Activated CD8-positive, alpha-beta memory T cell treated with anti-CD3 and anti-CD28 coated beads for 24 hours (primary cell): Measurements from ENCODE around the gene DGCR2.

Experiments used
- DNase-seq: peaks from one replicate; pipeline ENCODE4 v3.0.0-alpha.2; 2020

Gene DGCR2

DNA sequence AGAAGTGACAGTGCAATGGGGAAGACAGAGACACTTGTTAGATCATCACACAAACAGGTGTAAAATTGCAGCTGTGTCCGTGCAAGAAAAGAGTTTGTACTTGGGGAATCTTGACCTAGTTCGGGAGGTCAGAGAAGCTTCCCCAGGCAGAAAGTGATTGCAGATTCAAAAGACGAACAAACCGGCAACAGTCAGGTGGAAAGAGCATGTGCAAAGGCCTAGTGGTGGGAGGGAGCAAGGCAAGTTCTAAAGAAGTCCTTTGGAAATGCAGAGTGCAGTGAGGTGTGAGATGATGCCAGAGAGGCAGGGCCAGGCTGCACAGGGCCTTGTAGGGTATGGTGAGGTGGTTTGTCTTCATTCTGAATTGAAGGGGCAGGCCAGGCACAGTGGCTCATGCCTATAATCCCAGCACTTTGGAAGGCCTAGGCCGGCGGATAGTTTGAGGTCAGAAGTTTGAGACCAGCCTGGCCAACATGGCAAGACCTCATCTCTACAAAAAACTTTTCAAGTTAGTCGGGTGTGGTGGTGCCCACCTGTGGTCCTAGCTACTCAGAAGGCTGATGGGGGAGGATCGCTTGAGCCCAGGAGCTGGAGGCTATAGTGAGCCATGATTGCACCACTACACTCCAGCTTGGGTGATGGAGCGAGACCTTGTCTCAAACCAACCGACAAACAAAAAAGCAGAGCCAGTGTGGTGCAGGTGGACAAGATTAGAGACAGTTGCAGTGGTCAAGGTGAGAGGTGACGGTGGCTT lies 24.2 kb upstream of the DGCR2 start:
- DNase-seq = no peak

DNA sequence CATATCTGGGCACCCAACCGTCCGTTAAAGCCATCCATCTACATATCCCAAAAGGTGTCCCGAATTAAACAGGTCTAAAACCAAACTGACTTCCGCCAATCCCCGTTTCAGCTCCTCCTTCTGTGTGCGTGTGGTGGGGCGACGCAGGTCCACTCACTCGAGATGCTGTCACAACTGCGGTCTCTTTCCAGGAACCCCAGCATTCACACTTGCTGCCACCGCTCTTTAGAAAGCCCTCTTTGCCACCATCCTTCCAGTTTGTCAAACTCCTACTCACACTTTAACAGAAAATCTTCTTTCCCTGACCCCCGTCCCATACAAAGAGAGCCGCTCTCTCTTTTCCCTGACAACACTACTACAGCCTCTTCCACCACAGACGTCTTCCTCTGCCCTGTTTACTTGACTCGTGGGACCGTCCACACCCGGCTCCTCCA lies 21.8 kb upstream of the DGCR2 start:
- no peak for DNase-seq

DNA sequence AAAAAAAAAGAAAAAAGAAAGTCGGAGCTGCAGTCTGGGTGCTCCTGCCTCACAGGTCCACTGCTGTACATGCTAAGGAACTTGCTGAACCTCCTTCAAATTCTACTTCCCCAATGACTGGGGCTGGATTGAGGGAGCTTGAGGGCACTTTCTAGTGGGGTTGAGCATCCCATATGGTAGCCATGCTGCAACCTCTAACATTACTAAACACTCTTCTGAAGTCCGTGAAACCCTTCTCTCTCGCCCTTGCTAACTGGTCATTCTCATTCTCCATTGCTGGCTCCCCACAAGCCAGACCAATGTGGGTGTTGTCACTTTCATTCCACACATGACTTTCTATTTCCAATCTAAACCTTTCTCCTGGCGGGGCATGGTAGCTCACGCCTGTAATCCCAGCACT lies 21.0 kb upstream of the DGCR2 start:
- DNase-seq = no peak

DNA sequence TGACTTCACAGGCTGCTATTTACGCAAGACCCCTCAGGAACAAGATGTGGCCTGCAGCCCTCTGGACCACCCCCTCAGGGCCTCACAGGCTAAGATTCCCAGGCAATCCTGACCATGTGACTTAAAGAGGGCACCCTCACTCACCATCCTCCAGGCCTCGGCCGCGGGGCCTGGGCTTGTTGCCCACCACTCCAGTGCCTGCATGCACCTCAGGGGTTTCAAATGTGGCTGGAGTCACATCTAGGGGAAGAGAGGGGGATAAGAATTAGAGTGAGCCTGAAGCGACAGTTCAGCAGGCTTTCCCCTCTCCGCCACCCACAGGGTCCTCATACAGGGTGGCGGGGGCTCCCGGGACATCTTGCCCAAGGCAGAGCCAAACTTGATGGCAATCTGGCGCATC lies 20.2 kb upstream of the DGCR2 start:
- no peak for DNase-seq

DNA sequence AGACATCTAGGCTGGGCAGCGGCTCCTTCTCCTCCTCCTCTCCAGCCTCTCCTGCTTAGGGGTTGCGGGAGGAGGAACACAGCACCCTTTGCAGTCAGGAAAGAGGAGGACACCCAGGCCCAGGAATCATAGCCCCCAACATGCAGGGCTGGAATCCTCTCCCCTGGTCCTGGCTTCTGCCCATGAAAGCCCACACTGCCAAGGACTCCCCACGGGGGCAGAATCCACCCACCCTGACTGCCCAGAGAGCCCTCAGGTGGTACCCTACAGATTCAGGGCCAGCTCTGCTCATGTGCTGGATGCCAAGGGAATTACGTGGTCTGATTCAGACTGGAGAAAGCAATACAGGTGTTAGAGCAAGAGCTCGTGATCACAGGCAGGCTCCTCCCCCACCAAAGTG lies 17.8 kb upstream of the DGCR2 start:
- DNase-seq = no peak

DNA sequence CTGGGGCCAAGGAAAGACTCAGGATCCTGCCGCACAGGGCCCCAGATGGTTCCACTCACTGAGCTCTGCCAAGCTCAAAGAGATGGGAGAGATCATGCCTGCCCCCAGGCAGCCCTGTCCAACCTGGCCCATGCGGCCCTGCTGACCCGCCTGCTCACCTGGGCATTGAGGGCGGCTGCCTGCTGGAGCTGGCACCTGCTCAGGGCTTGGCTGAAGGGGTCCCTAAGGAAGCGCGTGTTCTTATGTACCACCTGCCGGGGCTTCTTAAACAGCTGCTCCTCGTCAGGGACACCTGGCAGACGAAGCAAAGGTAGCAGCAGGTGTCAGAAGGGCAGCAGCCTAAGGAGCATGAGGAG lies 16.8 kb upstream of the DGCR2 start:
- DNase-seq = no peak

- no peak for DNase-seq
Observed at GRCh38 chr22:19138217-19139000, 16.2 kb upstream of the DGCR2 start.

DNA sequence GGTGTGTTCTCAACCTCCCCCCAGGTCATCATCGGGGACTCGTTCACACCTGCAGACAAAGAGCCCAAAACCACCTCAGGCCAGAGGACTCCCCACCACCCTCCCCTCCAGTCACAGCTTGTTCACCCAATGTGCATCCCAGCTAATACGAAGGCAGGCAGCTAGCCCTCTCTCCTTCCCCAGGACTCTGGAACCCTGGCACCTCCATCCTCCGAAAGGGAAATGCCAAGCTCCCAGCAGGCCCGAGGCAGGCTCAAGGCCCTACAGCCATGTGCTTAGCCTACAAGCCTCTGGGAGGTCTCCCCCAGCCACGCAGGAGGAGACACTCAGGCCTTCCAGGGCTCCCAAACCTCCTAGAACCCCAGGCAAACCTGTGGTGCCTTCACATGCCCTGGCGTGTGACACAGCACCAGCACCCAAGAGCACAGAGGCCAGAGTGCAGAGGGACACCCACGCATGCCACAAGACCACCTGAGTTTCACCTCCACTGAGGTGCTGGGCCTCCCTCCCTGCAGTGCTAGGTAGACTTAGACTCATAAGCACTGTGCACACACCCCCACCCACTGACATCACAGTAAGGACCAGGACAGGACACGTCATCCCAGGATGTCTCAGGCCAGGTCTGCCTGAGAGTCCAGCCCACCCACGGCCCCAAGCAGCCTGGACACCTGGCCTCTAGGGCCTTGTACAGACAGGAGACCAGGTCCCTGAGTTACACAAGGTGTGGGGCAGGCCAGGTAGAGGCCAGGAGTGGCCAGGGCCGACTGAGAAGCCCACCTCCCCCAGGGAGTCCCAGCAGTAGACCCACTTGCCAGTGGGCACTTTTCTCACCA lies 15.4 kb upstream of the DGCR2 start:
- DNase-seq = no peak

DNA sequence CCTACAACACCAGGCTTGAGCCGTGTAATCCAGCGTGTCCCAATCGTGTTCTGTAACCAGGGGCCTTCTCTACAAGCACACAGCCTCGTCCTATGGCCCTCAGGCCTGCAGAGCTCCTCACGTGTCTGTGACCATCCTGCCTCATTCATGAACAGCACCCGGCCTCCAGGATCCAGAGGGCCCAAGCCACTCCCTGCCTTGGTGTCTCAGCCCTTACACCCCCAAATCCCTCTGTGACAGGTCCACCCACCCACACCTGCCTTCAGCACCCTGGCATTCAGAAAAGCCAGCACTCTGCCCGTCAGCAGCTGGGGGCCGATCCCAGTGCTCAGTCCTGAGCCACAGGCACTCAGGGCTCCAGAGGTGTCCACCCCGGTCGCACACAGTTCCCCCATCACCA lies 14.7 kb upstream of the DGCR2 start:
- DNase-seq = no peak

- no peak for DNase-seq
Observed at GRCh38 chr22:19134874-19135273, 12.7 kb upstream of the DGCR2 start.

DNA sequence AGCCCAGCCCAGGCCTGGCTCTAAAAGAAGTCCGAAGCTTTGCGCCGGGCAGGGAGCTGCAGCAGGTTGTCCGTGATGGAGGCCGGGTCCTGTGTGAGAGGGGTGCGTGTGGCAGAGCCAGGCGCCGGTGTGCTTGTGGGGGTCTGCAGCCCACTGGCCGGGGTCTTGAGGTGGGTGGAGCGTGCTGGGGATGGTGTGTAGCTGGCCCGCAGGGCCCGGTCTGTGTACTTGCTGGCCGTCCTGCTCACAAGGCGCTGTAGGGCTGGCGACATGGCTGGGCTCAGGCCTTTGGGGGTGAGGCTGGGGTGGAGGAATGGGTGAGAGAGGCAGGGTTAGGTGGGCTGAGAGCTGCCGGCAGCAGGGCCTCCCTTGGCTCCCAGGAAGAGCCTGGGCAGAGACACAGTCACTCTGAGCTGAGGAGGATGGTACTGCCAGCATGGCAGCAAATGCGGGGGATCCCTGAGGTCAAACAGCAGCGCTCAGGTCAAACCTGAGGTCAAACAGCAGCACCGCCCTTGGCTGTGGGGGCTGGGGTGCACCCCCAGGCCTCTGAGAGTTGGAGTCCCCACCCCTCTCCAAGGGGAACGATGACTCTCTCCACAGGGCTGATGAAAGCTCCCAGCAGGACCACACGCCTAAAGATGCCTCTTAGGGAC lies 12.1 kb upstream of the DGCR2 start:
- no peak for DNase-seq

GRCh38 chr22:19133561-19133960 lies 11.3 kb upstream of the DGCR2 start:
- DNase-seq = no peak

DNA sequence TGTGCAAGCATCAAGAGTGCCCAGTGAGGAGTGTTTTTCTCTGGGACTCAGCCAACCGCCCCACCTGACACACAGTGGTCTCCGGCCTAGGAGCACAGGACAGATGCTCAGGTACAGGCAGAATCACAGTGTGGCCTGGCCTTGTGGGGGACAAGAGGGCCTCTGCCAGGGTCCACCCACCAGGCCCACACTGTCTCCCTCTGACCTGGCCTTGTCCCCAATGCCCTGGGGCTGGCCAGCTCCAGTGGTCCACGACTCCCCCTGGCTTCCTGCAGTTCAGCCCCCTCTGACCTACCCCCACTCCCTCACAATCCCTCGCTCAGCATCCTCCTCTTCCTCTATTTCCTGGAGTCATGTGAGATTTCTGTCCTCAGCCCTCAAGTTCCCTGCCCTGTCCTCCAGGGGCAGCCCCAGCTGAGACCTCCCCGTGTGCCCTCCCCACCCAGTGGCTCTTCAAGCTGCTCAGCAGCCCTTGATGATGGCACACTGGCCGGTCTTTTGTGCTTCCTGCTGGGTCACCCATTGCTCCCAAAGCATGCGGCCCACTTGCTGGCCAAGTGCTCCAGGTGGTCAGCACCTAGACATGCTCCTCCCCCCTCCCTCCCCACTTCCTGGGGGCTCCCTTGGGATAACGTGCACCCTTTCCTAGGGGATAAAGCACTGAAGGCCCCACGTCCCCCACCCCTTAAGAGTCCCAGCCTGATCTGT lies 10.6 kb upstream of the DGCR2 start:
- no peak for DNase-seq

- no peak for DNase-seq
Observed at GRCh38 chr22:19132153-19132552, 9.9 kb upstream of the DGCR2 start.

DNA sequence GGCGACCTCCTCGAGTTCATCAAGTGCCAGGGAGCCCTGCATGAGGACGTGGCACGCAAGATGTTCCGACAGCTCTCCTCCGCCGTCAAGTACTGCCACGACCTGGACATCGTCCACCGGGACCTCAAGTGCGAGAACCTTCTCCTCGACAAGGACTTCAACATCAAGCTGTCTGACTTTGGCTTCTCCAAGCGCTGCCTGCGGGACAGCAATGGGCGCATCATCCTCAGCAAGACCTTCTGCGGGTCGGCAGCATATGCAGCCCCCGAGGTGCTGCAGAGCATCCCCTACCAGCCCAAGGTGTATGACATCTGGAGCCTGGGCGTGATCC lies 9.4 kb upstream of the DGCR2 start:
- DNase-seq = no peak

DNA sequence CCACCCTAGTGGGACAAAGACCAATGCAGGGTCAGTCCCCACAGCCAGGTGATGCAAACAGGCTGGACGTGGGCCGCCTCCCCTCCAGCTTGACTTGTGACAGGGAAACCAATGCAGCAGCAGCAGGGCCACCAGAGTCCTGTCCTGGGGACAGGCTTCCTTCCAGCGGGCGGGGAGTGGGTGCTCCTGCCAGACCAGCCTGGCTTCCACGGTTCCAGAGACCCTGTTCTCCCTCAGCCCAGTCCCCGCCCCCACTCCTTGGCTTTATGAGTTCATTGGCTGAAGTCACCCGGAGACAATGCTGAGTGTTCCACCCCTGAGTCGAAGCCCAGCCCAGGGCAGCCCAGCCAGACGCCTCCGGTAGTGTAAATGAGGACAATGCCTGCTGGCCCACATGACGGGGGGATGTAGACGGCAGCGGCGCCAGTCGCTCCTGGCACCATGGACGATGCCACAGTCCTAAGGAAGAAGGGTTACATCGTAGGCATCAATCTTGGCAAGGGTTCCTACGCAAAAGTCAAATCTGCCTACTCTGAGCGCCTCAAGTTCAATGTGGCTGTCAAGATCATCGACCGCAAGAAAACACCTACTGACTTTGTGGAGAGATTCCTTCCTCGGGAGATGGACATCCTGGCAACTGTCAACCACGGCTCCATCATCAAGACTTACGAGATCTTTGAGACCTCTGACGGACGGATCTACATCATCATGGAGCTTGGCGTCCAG lies 8.9 kb upstream of the DGCR2 start, which contains the start of gene TSSK2:
TSS of gene TSSK2 (plus strand) at position 350 of the 726 bp plus-strand sequence. CDS start at position 442, 92 bp downstream.
- no peak for DNase-seq

DNA sequence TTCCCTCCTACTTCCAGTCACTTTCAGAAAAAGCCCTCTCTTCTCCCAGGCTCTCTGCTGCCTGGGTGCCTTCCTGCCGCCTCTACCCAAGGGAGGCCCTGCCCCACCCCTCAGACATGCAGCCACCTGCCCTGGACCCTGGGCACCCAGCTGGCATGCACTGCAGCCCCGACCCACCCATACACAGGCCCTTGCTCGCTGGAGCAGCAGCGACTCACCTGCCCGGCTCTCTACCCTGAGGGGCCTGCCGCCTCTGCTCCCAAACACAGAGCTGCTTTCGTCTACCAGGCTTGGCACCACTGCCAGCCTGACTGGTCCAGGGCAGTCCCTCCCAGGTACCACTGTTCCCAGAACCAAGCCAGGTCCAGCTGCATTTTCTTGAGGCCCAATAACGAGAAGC lies 7.7 kb upstream of the DGCR2 start:
- no peak for DNase-seq

GRCh38 chr22:19128946-19129727 lies 6.9 kb upstream of the DGCR2 start:
- DNase-seq = no peak

DNA sequence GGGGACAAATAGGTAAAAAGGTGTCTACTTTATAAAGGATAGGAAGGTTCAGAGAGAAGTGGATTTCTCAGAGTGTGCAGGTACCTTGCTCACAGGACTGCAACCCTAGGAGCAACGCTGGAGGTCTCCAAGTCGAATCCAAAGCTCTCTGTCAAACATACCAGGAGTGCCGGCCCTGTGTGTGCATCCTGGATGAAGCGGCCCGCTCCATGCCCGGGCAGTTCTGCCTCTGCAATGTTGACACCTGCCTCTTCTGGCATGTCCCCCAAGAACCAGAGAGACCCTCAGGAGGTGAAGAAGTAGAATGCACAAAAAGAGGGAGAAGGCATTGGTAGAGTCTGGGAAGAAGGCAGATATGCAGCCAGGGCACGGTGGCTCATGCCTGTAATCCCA lies 5.8 kb upstream of the DGCR2 start:
- no peak for DNase-seq

GRCh38 chr22:19127329-19128008 lies 5.3 kb upstream of the DGCR2 start:
- no peak for DNase-seq
